GM03348 (cell line): Measurements from ENCODE around the gene MEIOC.
"Not testable (repeated sequence)": the region's sequence is repeated elsewhere in the genome, so short reads cannot be mapped to it uniquely, and the experiment has no call there.

Source experiments
- DNase-seq: peaks from one replicate; pipeline ENCODE4 v3.0.0; 2012; ENCODE audit warnings: low spot score

Gene MEIOC

DNA sequence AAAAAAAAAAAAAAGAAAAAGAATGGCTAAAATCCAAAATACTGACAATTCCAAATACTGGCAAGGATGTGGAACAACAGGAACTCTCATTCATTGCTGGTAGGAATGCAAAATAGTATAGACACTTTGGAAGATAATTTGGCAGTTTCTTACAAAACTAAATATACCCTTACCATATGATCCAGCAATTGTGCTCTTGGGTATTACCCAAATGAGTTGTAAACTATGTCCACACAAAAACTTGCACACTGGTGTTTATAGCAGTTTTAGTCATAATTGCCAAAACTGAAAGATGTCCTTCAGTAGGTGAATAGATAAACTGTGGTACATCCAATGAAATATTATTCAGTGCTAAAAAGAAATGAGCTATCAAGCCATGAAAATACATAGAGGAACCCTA lies 8.5 kb upstream of the MEIOC start:
- DNase-seq = no peak

DNA sequence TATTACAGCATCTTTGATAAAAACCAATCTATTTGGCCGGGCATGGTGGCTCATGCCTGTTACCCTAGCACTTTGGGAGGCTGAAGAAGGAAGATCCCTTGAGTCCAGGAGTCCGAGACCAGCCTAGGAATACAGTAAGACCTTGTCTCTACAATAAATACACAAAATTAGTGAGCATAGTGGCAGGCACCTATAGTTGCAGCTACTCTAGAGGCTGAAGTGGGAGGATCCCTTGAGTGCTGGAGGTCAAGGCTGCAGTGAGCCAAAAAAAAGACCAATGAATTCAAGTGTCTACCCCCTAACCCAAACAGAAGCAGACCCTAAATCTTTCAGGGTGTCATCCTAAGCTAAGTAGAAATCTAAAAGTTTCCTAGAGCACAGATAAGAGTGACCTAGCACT lies 7.3 kb upstream of the MEIOC start:
- no peak for DNase-seq

DNA sequence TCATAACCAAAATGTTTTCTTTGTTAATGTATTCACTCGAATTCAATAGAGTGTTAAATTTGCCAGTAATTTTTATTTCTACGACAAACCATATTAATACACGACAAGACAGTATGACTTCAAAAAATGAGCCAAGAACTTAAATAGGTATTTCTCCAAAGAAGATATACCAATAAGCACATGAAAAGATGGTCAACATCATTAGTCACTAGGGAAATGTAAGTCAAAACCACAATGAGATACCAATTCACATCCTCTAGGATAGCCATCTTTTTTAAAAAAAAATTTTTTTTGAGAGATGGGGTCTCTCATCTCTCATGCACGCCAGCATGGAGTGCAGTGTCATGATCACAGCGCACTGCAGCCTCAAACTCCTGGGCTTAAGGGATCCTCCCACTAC lies 5.0 kb upstream of the MEIOC start:
- no peak for DNase-seq

DNA sequence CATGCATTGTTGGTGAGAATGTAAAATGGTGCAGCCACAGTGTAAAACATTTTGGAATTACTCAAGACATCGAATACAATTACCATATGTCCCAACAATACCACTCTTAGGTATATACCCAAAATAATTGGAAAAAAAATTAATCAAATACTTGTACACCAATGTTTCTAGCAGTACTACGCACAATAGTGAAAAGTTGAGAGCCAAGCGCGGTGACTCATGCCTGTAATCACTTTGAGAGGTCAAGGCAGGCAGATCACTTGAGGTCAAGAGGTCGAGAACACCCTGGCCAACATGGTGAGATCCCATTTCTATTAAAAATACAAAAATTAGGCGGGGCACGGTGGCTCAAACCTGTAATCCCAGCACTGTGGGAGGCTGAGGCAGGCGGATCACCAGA lies 3.5 kb upstream of the MEIOC start:
- no peak for DNase-seq

DNA sequence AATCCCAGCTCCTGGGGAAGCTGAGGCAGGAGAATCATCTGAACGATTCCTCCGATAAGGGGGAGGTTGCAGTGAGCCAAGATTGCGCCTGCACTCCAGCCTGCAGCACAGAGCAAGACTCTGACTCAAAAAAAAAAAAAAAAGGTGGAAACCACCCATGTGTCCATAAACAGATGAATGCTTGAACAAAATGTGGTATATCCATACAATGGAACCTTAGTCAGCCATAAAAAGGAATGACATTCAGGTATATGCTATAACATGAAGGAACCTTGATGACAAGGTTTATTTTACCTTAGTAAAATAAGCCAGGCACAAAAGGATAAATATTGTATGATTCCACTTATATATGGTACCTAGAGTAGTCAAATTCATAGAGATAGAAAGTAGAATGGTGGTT lies 2.9 kb upstream of the MEIOC start:
- no peak for DNase-seq

DNA sequence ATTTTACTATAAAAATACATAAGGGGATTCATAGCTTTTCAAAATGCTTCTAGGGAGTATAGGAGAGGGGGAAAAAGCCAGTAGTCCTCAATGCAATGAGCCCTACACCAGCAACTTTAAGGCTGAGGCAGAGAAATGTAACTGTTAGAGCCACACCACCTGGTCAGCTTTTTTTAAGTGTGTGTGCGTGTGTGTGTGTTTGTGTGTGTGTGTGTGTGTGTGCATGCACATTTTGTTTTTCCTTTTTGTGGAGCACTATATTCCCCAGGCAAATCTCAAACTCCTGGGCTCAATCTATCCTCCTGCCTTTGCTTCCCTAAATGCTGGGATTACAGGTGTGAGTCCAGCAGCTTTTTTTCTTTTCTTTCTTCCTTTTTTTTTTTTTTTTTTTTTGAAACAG lies 2.3 kb upstream of the MEIOC start:
- DNase-seq = no peak

DNA sequence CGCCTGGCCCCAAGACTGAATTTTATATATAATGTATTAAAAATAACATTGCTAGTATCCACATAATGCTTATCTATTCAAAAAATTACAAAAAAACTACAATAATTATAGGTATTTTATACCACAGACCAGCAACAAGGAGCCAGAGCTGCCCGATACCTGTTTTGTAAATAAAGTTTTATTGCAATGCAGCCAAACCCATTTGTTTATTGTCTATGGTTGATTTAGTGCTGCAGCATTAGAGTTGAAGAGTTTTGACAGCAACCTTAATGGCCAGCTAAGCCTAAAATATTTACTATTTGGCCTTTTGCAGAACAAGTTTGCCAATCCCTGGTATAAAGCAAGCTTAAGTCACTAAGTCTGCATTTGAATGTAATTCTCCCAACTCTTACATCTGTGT lies 5.6 kb downstream of the MEIOC start:
- DNase-seq = no peak

DNA sequence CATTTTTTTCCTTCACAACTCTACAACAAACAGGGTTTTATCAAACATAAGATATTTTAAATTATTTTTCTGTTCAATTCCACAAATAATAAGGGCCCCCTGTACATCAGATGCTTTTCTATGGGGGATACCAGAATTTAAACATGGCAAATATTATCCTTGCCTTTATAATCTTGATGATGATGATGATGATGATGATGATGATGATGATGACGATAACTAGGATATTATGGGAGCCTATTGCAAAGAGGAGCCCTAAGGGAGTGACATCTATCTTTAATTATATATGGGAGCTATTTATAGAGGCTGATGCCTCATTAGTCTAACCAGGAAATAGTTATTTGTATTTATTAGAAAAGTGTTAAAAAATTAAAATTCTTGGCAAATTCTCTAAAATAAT lies 6.8 kb downstream of the MEIOC start:
- no peak for DNase-seq

DNA sequence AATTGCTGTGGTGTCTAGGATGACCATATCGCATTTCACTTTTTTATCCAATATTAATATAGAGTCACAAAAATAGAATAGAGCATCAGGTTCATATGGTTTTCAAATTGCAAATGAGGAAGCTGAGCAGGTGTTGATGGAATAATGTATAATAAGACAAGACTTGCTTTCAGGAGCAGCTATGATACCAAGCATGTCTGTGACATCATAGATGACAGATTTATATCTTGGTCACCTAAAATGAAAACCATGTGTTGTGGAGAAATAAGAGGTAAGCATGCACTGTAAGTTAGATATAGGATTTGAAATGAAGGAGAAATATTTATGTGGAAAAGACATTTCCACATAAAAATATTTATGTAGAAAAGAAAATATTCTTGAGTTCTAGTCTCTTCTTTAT lies 8.6 kb downstream of the MEIOC start:
- no peak for DNase-seq

DNA sequence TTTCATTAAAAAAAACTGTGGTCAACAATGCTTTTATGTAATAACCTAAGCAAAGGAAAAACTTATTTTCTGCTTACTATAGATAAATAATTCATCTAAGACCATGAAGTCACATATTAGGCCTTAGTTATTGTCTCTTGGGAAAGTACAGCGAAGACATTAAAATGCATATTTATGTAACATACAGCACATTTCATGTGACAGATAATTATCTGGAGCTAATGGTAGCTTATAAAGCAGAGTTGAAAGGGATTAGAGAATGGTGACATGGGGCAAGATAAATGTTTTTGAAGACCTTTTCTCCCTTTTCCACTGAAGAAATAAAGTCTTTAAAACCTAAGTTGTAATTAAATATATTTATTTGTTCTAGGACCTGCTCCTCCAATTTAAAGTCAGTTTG lies 9.7 kb downstream of the MEIOC start:
- DNase-seq = no peak

DNA sequence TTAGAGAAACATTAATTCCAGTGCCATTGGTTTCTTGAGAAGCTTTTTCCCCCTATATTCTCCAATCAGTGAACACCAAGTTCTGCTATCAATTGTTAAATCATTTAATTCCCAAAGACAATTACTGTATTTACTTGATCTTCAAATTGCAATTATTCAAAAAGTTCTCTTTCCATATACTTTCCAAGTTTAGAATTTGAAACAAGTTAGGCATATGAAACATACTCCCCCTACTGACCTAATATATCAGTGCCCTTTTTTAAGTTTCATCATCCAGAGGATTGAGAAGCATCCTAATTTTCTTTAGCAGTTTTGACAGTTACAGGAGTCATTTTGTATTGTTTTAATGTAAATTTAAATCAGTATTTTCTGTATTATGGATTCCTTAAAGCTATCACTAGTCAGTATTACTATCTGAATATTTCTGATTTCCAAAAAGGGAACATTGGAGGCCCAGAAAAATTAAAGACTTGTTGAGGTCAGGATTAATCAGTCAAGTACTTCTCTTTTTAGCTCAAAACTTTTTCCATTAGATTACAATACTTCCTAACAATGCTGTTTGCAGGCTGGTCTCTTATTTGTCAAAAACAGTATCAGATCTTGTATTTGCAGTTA lies 16.3 kb downstream of the MEIOC start:
- peak; percentile 57 for DNase-seq

DNA sequence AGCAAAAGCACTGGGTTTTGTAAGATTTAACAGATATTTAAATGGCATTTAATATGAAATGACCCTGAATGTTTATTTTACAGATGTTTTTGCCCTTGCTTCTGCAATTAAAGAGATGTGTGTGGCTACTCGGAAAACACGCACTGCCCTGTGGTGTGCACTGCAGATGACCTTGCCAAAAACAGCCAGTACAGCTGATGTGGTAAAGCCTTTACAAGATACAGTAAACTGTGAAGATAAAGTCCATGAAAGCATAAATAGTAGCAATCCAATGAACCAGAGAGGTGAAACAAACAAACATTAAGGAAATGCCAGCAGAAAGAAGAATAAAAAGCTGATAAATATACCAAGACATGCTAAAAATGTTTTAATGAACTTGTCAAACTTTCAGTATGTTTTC lies 17.6 kb downstream of the MEIOC start:
- no peak for DNase-seq

DNA sequence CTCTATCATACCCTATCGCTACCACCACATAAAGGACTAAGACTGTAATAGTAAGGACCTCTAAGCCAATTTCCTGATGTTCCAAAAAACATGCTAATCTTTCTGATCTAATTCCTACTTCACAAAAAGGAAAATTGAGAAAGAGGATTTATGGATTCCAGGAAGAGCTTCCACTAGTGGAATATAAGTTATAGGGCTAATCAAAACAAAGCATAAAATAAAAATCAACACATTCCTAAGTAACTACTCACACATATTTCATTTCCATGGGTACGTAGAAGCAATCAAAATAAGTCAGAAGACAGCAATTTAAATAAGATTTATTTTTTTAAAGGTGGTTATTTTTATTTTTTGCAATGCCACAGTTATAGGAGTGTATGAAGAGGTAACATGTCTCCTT lies 20.9 kb downstream of the MEIOC start:
- DNase-seq = peak; percentile 49

DNA sequence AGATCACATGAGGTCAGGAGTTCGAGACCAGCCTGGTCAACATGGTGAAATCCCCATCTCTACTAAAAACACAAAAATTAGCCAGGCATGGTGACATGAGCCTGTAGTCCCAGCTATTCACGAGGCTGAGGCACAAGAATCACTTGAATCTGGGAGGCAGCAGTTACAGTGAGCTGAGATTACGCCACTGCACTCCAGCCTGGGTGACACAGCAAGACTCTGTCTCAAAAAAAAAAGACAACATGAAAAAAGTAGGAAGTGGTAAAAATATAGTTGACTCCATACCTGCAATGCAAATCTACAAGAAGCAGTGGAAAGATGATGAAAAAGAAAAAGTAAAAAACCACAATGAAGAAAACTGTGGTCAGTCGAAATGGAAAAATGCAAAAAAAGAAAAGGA lies 27.0 kb downstream of the MEIOC start:
- DNase-seq = not testable (repeated sequence)

DNA sequence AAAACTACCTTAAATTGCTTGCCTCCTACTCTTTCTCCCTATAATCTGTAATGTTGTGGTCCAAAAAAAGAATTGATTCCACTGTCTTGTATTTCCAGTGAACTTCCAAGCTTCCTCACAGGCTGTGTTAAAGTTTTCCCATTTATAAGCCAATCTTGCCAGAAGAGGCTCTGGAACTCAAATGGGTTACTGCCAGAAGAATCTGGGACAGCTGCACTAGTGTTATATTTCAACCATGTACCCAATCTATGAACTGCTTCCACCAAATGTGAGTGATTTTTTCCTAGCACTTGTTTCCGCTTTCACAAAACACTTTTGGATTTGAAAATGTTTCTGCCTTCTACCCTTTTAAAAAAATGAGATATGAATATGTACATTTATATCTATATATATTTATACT lies 31.5 kb downstream of the MEIOC start:
- no peak for DNase-seq

DNA sequence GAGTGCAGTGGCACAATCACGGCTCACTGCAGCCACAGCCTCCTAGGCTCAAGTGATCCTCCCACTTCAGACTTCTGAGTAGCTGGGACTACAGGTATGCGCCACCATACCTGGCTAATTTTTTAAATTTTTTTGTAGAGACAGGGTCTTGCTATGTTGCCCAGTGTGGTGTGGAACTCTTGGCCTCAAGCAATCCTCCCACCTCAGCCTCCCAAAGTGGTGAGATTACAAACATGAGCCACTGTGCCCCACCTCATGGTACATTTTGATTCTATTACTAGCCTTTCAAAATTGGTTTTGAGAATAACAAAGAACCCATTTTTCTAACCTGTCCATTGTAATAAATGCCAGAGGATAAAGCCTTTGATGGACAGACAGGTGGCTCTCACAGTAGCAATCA lies 31.9 kb downstream of the MEIOC start:
- no peak for DNase-seq

DNA sequence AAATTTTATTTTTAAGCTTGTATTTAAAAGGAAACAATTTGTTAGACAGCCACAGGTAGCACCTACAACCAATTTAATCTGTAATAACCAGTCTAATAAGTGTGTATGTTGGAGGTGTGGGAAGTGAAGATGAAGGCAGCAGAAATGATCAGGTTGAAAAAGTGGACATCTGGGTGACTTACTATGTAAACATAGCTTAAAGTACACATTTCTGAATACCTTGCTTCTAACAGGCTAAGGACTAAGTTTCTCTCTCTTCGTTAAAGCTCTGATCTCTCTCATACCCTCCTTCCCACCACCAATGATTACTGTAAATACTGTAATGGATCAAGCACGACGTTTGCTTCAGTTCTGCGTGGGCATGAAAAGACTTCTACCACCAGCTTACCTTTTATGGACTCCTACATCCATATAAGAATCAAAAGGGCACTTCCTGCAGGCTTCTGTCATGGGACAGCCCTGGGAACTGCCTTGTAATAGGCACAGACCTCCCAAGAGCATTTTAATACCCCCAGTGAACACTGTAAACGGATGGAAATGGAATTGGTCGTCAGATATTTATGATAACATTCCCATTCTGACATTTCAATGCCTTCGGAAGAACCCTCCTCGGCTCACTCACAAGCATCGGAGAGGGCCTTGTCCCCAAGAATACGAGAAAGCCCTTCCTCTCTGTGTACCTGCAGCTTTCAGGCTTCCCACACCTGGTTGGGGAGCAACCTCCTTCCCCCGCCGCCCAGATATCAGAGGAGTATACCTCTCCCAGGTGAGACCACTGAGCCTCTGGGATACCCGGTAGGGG lies 32.6 kb downstream of the MEIOC start:
- DNase-seq = peak; percentile 19

DNA sequence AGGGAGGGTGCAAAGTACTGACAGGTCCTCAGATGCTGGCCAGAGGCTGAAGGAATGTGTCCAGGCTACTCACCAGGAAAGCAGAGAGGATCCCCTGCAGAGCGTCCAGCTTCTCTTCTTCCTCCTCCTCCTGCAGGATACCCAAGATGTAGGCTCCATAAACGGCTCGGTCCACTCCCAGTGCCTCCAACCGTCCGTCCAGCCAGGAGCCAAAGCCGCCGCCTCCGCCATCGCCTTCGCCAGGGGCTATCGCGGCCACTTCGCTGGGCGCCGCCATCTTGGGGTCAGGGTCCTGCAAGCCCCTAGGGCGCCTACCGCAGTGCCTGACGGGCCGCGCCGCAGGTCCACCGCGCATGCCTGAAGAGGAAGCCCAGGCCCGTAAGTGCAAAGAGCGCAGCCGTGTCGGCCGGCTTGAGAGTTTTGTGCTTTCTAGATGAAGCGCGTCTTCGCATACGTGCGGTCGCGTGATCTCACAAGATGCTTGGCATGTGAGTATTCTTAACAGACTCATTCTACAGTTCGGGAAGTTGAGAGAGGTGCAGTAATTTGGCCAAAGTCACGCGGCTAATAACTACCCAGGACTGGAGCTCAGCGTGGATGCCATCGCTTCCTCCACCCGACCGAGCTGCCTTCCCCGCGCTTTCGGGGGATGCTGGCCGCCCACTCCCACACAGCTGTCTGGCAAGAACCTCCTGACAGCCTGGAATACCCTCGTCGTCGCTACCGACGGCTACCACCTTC lies 33.4 kb downstream of the MEIOC start, which contains the start of gene CCDC43:
TSS of gene CCDC43 (minus strand) at position 300 of the 741 bp plus-strand sequence. CDS start at position 277, 23 bp downstream.
- peak; percentile 97 for DNase-seq

DNA sequence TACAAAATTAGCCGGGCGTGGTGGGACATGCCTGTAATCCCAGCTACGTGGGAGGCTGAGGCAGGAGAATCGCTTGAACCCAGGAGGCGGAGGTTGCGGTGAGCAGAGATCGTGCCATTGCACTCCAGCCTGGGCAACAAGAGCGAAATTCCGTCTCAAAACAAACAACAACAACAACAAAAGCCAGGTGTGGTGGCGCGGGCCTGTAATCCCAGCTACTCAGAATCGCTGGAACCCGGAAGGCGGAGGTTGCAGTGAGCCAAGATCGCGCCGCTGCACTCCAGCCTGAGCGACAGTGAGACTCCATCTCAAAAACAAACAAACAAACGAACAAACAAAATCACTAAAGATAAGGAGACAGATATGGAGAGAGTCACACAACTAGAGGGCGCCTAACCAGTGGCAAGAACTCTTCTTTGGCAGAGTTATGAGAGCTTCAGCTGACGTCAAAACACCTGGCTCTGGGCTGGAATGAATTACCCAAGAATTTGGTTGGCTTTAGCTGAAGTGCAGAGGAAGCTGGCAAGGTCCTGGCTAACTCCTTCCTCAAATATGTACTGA lies 34.6 kb downstream of the MEIOC start:
- not testable (repeated sequence) for DNase-seq

DNA sequence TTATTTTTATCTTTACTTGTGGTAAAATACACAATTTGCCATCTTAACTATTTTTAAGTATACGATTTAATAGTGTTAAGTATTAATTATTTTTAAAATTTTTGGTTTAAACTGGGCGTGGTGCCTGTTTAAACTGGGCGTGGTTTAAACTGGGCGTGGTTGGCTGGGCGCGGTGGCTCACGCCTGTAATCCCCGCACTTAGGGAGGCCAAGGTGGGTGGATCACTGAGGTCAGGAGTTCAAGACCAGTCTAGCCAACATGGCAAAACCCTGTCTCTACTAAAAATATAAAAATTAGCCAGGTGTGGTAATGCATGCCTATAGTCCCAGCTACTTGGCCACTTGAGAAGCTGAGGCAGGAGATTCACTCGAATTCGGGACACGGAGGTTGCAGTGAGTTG lies 37.3 kb downstream of the MEIOC start:
- DNase-seq = no peak

DNA sequence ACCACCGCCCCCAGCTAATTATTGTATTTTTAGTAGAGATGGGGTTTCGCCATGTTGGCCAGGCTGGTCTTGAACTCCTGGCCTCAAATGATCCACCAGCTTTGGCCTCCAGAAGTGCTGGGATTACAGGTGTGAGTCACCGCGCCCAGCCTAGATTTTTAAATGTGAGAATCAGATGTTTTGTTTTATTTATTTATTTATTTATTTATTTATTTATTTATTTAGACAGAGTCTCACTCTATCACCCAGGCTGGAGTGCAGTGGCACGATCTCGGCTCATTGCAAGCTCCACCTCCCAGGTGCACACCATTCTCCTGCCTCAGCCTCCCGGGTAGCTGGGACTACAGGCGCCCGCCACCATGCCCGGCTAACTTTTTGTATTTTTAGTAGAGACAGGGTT lies 44.0 kb downstream of the MEIOC start:
- not testable (repeated sequence) for DNase-seq

DNA sequence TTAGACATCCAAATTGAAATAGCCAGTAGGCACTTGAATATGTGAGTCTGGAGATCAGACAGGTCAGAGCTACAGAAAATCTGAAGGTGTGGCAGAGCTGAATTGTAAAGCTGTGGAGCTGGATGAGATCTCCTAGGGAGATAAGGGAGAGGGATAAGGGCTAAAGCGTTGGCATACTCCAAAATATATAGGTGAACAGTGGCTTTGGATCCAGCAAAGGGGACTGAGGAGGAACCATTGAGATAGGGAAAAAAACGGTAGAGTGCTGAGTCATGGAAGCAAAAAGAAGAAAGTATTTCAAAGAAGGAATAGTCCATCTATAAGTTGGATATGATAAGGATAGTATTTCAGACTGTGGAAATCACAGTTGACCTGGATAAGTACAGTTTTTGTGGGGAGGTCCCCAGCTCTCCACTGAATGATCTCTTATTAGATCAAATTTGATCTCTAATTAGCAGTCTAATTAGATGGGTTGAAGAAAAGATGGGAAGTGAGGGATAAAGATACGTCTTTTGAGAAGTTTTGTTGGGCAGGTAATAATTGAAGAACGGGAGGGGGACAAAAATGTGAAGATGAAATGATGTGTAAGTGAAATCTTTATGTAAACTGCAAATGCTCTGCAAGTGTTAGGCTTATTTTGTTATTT lies 51.6 kb downstream of the MEIOC start:
- DNase-seq = no peak
